H1 (cell line): ENCODE data around the gene TFR2. TPM values are rescaled to one million over a fixed set of nuclear protein-coding genes. Genes with fewer than 3 reads are reported as not detected.

Source experiments
- CTCF ChIA-PET: fragments of 300-600 bp; sonication (Branson Sonifier 250); formaldehyde crosslinking; loops from one replicate; lab custom pipeline; 2021; ENCODE audit not compliant: partially characterized antibody; lab: Charles Lee
- POLR2A ChIA-PET: fragments of 300-600 bp; sonication (Branson Sonifier 250); formaldehyde crosslinking; loops from one replicate; lab custom pipeline; 2021; ENCODE audit warnings: inconsistent platforms; ENCODE audit not compliant: partially characterized antibody; lab: Charles Lee
- DNase-seq, 2 experiments: peaks; one replicate each; pipeline versions ENCODE4 v3.0.0 to v3.0.0-alpha.2; 2010 to 2022; ENCODE audit warnings: low spot score in 2 of 2, low read depth in 1 of 2, mixed read lengths in 1 of 2
- FAIRE-seq: peaks from 2 replicates; lab custom pipeline; 2011; peaks lifted over from hg19 to GRCh38; lab: Jason Lieb, UNC
- H2AFZ ChIP-seq: 2 replicates; pipeline ENCODE4 v1.8.1; 2012; ENCODE audit warnings: low read length, inconsistent platforms
- H2AK5ac ChIP-seq: 2 replicates; pipeline ENCODE4 v1.6.1; 2013; ENCODE audit warnings: low read depth, low read length
- H2BK120ac ChIP-seq: replicated peaks from 2 replicates; pipeline ENCODE3; 2013; ENCODE audit warnings: low read depth, low read length, inconsistent platforms
- H2BK12ac ChIP-seq: 2 replicates; pipeline ENCODE4 v1.6.1; 2013; ENCODE audit warnings: low read depth, low read length
- H2BK15ac ChIP-seq: 2 replicates; pipeline ENCODE4 v1.6.1; 2013; ENCODE audit warnings: low read length
- H2BK20ac ChIP-seq: 2 replicates; pipeline ENCODE4 v1.6.1; 2013; ENCODE audit warnings: low read length
- H2BK5ac ChIP-seq: 2 replicates; pipeline ENCODE4 v1.6.1; 2013; ENCODE audit warnings: low read depth, low read length
- H3K14ac ChIP-seq: 2 replicates; pipeline ENCODE4 v1.6.1; 2013; ENCODE audit warnings: inconsistent platforms; ENCODE audit not compliant: insufficient read length
- H3K18ac ChIP-seq: 2 replicates; pipeline ENCODE4 v1.6.1; 2013; ENCODE audit warnings: low read length; ENCODE audit errors: extremely low read depth
- H3K23ac ChIP-seq: 2 replicates; pipeline ENCODE4 v1.6.1; 2013; ENCODE audit warnings: inconsistent platforms; ENCODE audit not compliant: insufficient read length
- H3K23me2 ChIP-seq: 2 replicates; pipeline ENCODE4 v1.6.1; 2013; ENCODE audit warnings: low read depth, low read length
- H3K27ac ChIP-seq: 2 replicates; pipeline ENCODE4 v1.6.1; 2011; ENCODE audit warnings: low read depth, low read length, inconsistent platforms
- H3K27me3 ChIP-seq, 4 experiments: replicated peaks in 1 of 4; 1 replicate in 1 of 4; 2 replicates in 3 of 4; pipeline versions ENCODE4 v1.6.1 to v1.8.1; 2011 to 2013; ENCODE audit warnings: low read length in 3 of 4, mild to moderate bottlenecking in 3 of 4, inconsistent platforms in 2 of 4, mixed read lengths in 2 of 4, moderate library complexity in 1 of 4; ENCODE audit not compliant: control insufficient read depth in 3 of 4, insufficient read depth in 3 of 4; ENCODE audit errors: extremely low read depth in 1 of 4
- H3K36me3 ChIP-seq, 4 experiments: 2 replicates each; pipeline versions ENCODE4 v1.6.1 to v1.8.1; 2011 to 2013; ENCODE audit warnings: mild to moderate bottlenecking in 4 of 4, low read length in 3 of 4, moderate library complexity in 2 of 4, control low read depth in 1 of 4, inconsistent platforms in 1 of 4; ENCODE audit not compliant: insufficient read depth in 4 of 4, control insufficient read depth in 2 of 4
- H3K4ac ChIP-seq: replicated peaks from 2 replicates; pipeline ENCODE3; 2013; ENCODE audit warnings: low read length, low read depth, mixed read lengths, inconsistent platforms; ENCODE audit not compliant: insufficient read length
- H3K4me1 ChIP-seq, 4 experiments: replicated peaks in 1 of 4; 1 replicate in 1 of 4; 2 replicates in 3 of 4; pipeline versions ENCODE4 v1.6.1 to v1.8.1; 2011 to 2013; ENCODE audit warnings: low read length in 3 of 4, inconsistent platforms in 2 of 4, mixed read lengths in 1 of 4; ENCODE audit not compliant: insufficient read depth in 4 of 4, control insufficient read depth in 3 of 4
- H3K4me2 ChIP-seq, 2 experiments: 2 replicates each; pipeline versions ENCODE4 v1.6.1 to v1.8.1; 2011 to 2013; ENCODE audit warnings: low read depth in 2 of 2, low read length in 2 of 2, control low read depth in 1 of 2, inconsistent platforms in 1 of 2, mild to moderate bottlenecking in 1 of 2; ENCODE audit not compliant: insufficient read depth in 1 of 2
- H3K4me3 ChIP-seq, 4 experiments: fragments of 200-600, 300-600 bp in 1 of 4; sonication (generic), shearing (Covaris generic), sonication (Bioruptor Twin) in 1 of 4; 2 replicates each; pipeline versions ENCODE4 v1.5.1 to v1.8.1; 2011 to 2016; ENCODE audit warnings: low read length in 4 of 4, low read depth in 3 of 4, control low read depth in 2 of 4, inconsistent platforms in 2 of 4, mild to moderate bottlenecking in 2 of 4, mixed read lengths in 1 of 4, moderate library complexity in 1 of 4; ENCODE audit not compliant: insufficient read depth in 2 of 4; ENCODE audit errors: extremely low read depth in 1 of 4
- H3K56ac ChIP-seq: replicated peaks from 2 replicates; pipeline ENCODE3; 2013; ENCODE audit warnings: low read depth, mild to moderate bottlenecking, mixed read lengths, low read length, inconsistent platforms; ENCODE audit not compliant: insufficient read length
- H3K79me1 ChIP-seq: 2 replicates; pipeline ENCODE4 v1.6.1; 2013; ENCODE audit warnings: low read depth, low read length, control low read depth
- H3K79me2 ChIP-seq, 2 experiments: 2 replicates each; pipeline versions ENCODE4 v1.6.1 to v1.8.1; 2012 to 2013; ENCODE audit warnings: low read length in 2 of 2, mild to moderate bottlenecking in 2 of 2, inconsistent platforms in 1 of 2; ENCODE audit not compliant: insufficient read depth in 2 of 2, control insufficient read depth in 1 of 2
- H3K9ac ChIP-seq, 4 experiments: replicated peaks in 1 of 4; 1 replicate in 1 of 4; 2 replicates in 3 of 4; pipeline versions ENCODE4 v1.6.1 to v1.8.1; 2011 to 2013; ENCODE audit warnings: low read depth in 3 of 4, low read length in 3 of 4, control low read depth in 2 of 4, mild to moderate bottlenecking in 2 of 4, moderate library complexity in 2 of 4, inconsistent platforms in 1 of 4; ENCODE audit errors: extremely low read depth in 1 of 4
- H3K9me3 ChIP-seq, 2 experiments: 2 replicates each; pipeline versions ENCODE4 v1.6.1 to v1.8.1; 2012 to 2013; ENCODE audit warnings: mild to moderate bottlenecking in 2 of 2, moderate library complexity in 2 of 2, control low read depth in 1 of 2, inconsistent platforms in 1 of 2, low read depth in 1 of 2, low read length in 1 of 2, mixed read lengths in 1 of 2; ENCODE audit not compliant: insufficient read depth in 2 of 2
- H4K20me1 ChIP-seq, 2 experiments: replicated peaks in 1 of 2; 2 replicates each; pipeline versions ENCODE3 to v1.8.1; 2011 to 2013; ENCODE audit warnings: inconsistent platforms in 2 of 2, low read length in 2 of 2, mild to moderate bottlenecking in 1 of 2; ENCODE audit not compliant: insufficient read depth in 2 of 2, control insufficient read depth in 1 of 2
- H4K5ac ChIP-seq: 2 replicates; pipeline ENCODE4 v1.6.1; 2013; ENCODE audit warnings: low read length, low read depth, mixed read lengths, inconsistent platforms; ENCODE audit not compliant: insufficient read length
- H4K8ac ChIP-seq: 2 replicates; pipeline ENCODE4 v1.8.0; 2013; ENCODE audit warnings: mild to moderate bottlenecking, moderate library complexity, low read length, inconsistent platforms; ENCODE audit not compliant: insufficient read depth; ENCODE audit errors: extremely low read depth
- H4K91ac ChIP-seq: replicated peaks from 2 replicates; pipeline ENCODE3; 2013; ENCODE audit warnings: low read length, mixed read lengths, inconsistent platforms; ENCODE audit not compliant: insufficient read length
- ASH2L ChIP-seq: fragments of 200-600, 300-600 bp; sonication (generic); IDR thresholded peaks from one replicate; pipeline ENCODE4 v1.7.1; 2017; ENCODE audit warnings: low read length
- ATF2 ChIP-seq: IDR thresholded peaks from 2 replicates; pipeline ENCODE4 v1.6.1; 2012; ENCODE audit warnings: low read length, inconsistent platforms
- CTBP2 ChIP-seq: IDR thresholded peaks from 2 replicates; pipeline ENCODE4 v1.7.0; 2011; ENCODE audit warnings: borderline replicate concordance, mild to moderate bottlenecking, moderate library complexity, mixed read lengths, low read length; ENCODE audit not compliant: insufficient read depth, insufficient read length
- JUN ChIP-seq: IDR thresholded peaks from 2 replicates; pipeline ENCODE4 v1.6.1; 2011; ENCODE audit warnings: low read depth, mild to moderate bottlenecking, improper control_type of control experiment, low read length
- POLR2A ChIP-seq, 2 experiments: IDR thresholded peaks; 1 replicate in 1 of 2; 2 replicates in 1 of 2; pipeline ENCODE4 v1.6.1; 2011; ENCODE audit warnings: low read depth in 2 of 2, low read length in 2 of 2, mild to moderate bottlenecking in 2 of 2; ENCODE audit errors: control extremely low read depth in 1 of 2
- SAP30 ChIP-seq: fragments of 300-600 bp; sonication (generic); IDR thresholded peaks from 2 replicates; pipeline ENCODE4 v1.7.1; 2012; ENCODE audit warnings: low read length, moderate library complexity, mild to moderate bottlenecking, inconsistent platforms; ENCODE audit not compliant: insufficient read depth, insufficient replicate concordance
- SIX5 ChIP-seq: IDR thresholded peaks from 2 replicates; pipeline ENCODE4 v1.6.1; 2011; ENCODE audit warnings: mild to moderate bottlenecking, low read depth, low read length
- SP4 ChIP-seq: IDR thresholded peaks from 2 replicates; pipeline ENCODE4 v1.6.1; 2012; ENCODE audit warnings: low read length, inconsistent platforms
- TAF1 ChIP-seq: IDR thresholded peaks from 2 replicates; pipeline ENCODE4 v1.6.1; 2011; ENCODE audit warnings: mild to moderate bottlenecking, low read depth, low read length
- TEAD4 ChIP-seq: IDR thresholded peaks from 2 replicates; pipeline ENCODE4 v1.6.1; 2012; ENCODE audit warnings: low read depth, low read length, inconsistent platforms, mixed read lengths
- ZNF274 ChIP-seq: IDR thresholded peaks from 2 replicates; pipeline ENCODE4 v1.7.0; 2012; ENCODE audit warnings: low read length, borderline replicate concordance; ENCODE audit errors: extremely low read depth
- WGBS, 2 experiments: shearing (Covaris generic) in 1 of 2; methylation state at CpG; one replicate each; pipeline versions ENCODE4 v1.1.6 to v1.1.7; 2013 to 2015; ENCODE audit warnings: low lambda C conversion rate in 2 of 2, mixed read lengths in 2 of 2, inconsistent platforms in 1 of 2, low coverage in 1 of 2, missing lambda C conversion rate in 1 of 2; ENCODE audit not compliant: insufficient replicate concordance in 2 of 2, insufficient coverage in 1 of 2, insufficient read length in 1 of 2; ENCODE audit errors: extremely low coverage in 1 of 2, missing lambda C conversion rate in 1 of 2; 5-methylcytosine and 5-hydroxymethylcytosine counted together
- polyA plus RNA-seq, 7 experiments: library from polyadenylated mRNA; depleted of rRNA in 3 of 7; stranded (reverse) in 5 of 7; unstranded in 2 of 7; fragments of >200 nt in 5 of 7; fragments of 200-250 nt in 2 of 7; gene quantifications; 1 replicate in 5 of 7; 2 replicates in 1 of 7; 4 replicates in 1 of 7; pipeline versions ENCODE4 v1.2.1 to v1.2.3, GENCODE V29; 2011 to 2013; ENCODE audit warnings: missing spikeins in 2 of 7, mixed read lengths in 2 of 7
- total RNA-seq: library from RNA; stranded (reverse); fragmentation: NEBNext Ultra II Directional; extraction: Animal tissue kit (Norgen Biotek cat#: 25700); gene quantifications from 2 replicates; pipeline ENCODE4 v1.2.1, GENCODE V29; 2021

The TFR2 gene
- total and polyA plus RNA-seq, 2 of the 8 experiments (the other 6 are each of a cell fraction or from before 2014, with no cell fraction given): 4.6 to 5.7 TPM

- Histone ChIP-seq H3K4me2 (no peak overlapping the region), H3K23me2 (peaks cover 4% of the 10 kb centered on the region; the same call in 1 of the 2 replicates), H4K5ac (no peak overlapping the region), H3K79me2 (no peaks in the 10 kb centered on the region), H4K91ac (no peak overlapping the region), H3K18ac (no peak overlapping the region), H3K14ac (no peak overlapping the region), H3K27me3 (peaks cover 0 to 5% (median 2%) of the 10 kb centered on the region in 4 experiments; a peak in 3 of 7 replicates), H2BK120ac (no peak overlapping the region), H3K23ac (no peak overlapping the region), H2BK15ac (no peak overlapping the region), H4K20me1 (peaks cover 0 to 2% of the 10 kb centered on the region in 2 experiments), H2AK5ac (no peak overlapping the region), H2BK12ac (no peak overlapping the region), H3K27ac (no peak overlapping the region), H2BK20ac (no peak overlapping the region), H3K9ac (no peak overlapping the region), H3K4ac (no peak overlapping the region), H3K56ac (no peak overlapping the region), H3K36me3 (no peaks in the 10 kb centered on the region), H2AFZ (no peak overlapping the region), H3K79me1 (no peaks in the 10 kb centered on the region), H2BK5ac (no peak overlapping the region), H3K4me1 (peaks cover 0 to 11% (median 6%) of the 10 kb centered on the region in 4 experiments; a peak in 6 of 7 replicates), H4K8ac (no peak overlapping the region), H3K9me3 (no peaks in the 10 kb centered on the region), H3K4me3 (no peak overlapping the region)
- CTCF ChIA-PET: interaction anchor here (0.6 to 1.7 kb wide), 7 partner anchors 10 to 270 kb away, joined by 3 to 5 read pairs (median 5); partner anchors contain the start of gene MOSPD3
- POLR2A ChIA-PET: interaction anchor here (1.1 to 1.4 kb wide), 2 partner anchors 9 to 35 kb away, joined by 3 to 7 read pairs; no protein-coding TSS in a partner anchor
- WGBS, 2 experiments: 83% methylated on average over 15 of the region's 15 CpGs; no CpG with 5 or more reads in 1 of the 2 experiments
- DNase-seq (no peak), FAIRE-seq (no peak)
- no peak for TF ChIP-seq ZNF274
- TF ChIP-seq SIX5: no peak
- TF ChIP-seq ASH2L: no peak
- TF ChIP-seq ATF2: no peak
- no peak for TF ChIP-seq SAP30
- no peak for TF ChIP-seq POLR2A (IDR thresholded peaks at IDR 0.05; ENCODE audit: control extremely low read depth in 1 of 2, low read depth in 2 of 2, low read length in 2 of 2)
- TF ChIP-seq CTBP2: no peak
- no peak for TF ChIP-seq SP4
- TF ChIP-seq TAF1: no peak
- TF ChIP-seq TEAD4: no peak
- no peak for TF ChIP-seq JUN
These were observed 17.2 kb downstream of the TFR2 start for GRCh38 chr7:100623951-100624824.
